GM19035 (cell line): Measurements from ENCODE around the gene SLAIN1.
A peak's percentile ranks its signal among the peaks of the same experiment; 100 is the strongest.

ENCODE experiments used
- ATAC-seq: cut with Tn5 transposase; IDR thresholded peaks from one replicate; pipeline ENCODE4 v1.9.1; 2021; ENCODE audit not compliant: unreplicated experiment

Gene SLAIN1

DNA sequence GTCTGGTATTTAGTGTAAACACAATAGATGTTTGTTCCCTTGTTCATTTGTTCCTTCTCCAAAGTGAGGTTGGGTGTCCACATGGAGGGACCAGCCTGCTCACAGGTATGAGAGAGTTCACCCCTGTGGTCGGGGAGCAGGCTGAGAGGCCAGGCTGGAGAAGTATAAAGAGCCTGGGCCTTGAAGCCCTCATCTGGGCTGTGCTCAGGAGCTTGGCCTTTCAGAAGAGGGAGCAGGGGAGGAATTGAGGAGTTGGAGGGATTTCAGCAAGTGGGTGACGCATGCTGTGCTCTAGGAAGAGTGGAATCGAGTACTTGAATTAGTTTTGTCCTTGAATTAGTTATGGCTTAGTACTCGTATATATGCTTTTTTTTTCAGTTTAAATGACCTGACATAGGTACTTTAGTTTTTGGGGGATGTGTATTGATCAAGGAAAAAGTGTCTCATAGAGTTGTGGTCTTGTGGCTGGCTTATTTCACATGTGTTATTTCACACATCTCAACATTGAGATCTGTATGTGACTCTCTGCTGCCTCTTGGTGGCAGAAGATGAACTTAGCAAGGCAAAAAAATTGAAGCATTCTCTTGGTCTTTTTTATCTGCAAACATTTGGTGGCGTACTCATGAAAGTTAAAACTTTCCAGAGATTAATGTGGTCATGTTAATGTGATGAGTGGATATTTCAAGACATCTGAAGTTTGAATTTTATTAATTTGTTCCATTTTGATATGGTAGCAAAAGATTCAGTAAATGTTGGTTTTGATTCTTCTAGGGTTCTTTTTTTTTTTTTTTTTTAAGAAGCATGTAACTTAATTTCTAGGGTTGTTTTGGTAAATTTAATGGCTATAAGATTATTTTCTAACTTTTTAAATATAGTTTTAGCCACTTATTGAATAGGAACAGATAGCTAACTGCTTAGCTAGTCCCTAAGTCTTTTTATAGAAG lies 54.3 kb downstream of the SLAIN1 start:
- peak; percentile 91 for ATAC-seq

DNA sequence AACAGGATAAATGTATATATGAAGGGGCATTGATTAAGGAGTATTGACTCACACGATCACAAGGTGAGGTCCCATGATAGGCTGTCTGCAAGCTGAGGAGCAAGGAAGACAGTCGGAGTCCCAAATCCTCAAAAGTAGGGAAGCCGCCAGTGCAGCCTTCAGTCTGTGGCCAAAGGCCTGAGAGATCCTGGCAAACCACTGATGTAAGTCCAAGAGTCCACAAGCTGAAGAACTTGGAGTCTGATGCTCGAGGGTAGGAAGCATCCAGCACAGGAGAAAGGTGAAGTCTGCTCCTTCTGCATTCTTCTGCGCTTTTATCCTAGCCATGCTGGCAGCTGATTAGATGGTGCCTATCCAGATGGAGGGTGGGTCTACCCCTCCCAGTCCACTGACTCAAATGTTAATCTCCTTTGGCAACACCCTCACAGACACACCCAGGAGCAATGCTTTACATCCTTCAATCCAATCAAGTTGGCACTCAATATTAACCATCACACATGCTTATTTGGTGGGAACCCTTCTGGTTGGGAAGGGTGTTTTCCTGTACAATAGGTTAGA lies 55.1 kb downstream of the SLAIN1 start:
- no peak for ATAC-seq

DNA sequence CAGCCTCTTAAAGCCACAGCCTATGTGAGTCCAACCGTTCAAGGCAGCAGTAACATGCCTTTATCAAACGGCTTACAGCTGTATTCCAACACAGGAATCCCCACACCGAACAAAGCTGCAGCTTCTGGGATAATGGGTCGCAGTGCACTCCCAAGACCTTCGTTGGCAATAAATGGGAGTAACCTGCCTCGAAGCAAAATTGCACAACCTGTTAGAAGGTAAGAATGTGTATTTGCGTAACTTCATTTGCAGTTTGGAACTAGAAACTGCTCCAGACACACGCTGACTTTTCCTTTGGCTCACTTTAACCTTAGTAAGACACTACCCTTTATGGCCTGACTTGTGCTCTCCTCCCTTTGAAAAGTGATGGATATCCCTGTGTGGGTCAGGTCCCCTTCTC lies 63.4 kb downstream of the SLAIN1 start:
- no peak for ATAC-seq

DNA sequence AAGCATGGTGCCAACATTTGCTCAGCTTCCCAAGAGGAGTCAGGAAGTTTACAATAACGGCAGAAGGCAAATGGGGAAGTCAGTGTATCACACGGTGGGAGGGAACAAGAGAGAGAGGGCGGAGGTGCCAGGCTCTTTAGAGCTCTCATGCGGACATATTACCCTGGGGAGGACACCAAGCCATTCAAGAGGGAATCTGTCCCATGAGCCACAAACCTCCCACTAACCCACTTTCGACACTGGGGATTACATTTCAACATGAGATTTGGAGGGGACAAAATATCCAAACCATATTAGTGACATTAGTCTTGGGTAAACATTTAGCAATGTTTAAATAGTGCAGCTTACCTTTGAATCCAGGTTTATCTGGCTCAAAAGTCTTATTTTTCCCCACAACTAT lies 69.9 kb downstream of the SLAIN1 start:
- no peak for ATAC-seq

DNA sequence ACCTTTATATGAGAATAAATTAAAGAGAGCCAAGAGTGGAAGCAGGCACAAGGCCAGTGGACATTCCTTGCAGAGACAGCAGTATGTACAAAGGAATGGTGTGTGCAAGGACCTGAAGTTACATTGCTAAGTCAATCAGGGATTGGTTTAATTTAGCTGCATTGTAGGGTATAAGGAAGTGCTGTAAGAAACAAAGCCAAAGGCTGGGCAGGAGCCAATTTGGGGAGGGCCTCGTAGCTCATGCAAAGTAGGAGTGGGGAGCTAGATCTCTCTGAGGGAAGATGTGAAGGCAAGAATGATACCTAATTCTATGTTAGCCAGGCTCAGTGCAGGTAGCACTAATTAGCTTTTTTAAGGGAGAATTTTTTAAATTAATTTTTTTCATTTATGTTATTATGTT lies 76.7 kb downstream of the SLAIN1 start:
- ATAC-seq = no peak

DNA sequence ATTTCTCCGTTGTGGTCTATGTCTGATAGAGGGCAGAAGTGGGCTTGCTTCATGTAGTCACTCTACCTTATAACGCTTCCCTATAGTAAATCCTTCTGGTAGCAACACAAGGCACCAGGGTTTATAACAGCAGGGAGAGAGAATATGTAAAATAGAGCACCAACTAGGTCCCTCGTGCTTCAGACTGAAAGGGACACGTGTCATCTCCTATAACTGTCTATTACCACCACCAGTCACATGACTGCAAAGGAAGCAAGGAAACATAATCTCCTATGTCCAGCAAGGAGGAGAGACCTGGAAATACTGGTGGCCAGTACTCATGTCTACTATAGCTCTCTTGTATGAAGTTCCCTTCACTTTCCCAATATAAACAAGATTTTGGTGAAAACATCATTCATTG lies 79.2 kb downstream of the SLAIN1 start:
- ATAC-seq = no peak

DNA sequence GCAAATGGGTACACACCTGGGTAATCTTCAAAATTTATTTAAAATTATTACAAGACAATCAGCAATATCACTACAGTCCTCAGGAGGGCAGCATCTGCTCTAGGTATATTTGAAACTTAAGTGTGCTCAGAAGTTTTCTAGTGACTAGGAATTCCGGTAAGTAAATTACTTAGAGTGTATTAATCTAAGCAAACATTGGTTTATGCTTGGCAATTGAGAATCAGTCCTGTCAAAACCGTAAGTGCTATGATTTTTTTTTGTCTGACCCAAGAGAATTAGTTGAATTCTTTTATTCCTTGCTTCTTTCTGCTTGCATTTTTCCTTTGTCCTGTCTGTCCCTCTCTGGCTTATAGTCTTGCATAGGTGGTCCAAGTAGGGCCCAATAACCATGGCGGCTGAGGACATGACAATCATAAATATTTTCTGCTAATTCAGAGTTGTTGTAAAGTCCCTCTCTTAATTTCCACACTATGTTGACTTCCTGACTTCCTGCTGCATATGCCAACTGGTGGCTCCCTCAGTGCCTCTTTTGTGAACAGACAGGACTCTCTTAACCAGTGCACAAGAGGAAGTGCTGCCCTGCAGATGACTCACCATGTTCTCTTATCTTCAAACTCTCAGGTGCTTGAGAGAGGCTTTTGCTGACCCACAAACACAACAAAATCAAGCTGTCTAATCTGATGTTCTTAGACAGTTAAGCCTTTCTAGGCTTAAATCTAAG lies 82.2 kb downstream of the SLAIN1 start:
- peak; percentile 69 for ATAC-seq

DNA sequence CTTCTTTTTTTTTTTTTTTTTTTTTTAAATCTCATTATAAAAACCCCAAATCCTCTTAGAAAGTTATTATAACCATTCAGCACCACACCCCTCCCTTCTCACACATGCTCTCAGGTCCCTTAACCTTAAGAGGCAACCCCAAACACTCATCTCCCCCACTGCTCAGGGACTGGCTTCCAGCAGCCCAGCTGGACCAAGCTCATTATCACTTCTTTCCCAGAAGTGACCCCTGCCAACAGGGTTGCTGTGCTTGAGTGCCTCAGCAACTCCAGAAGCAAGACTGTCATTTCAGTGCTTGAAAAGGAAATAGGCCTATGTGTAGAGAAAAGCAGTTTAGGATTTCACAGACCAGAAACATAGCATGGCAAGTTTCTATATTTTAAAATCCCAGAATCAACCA lies 84.3 kb downstream of the SLAIN1 start:
- no peak for ATAC-seq

DNA sequence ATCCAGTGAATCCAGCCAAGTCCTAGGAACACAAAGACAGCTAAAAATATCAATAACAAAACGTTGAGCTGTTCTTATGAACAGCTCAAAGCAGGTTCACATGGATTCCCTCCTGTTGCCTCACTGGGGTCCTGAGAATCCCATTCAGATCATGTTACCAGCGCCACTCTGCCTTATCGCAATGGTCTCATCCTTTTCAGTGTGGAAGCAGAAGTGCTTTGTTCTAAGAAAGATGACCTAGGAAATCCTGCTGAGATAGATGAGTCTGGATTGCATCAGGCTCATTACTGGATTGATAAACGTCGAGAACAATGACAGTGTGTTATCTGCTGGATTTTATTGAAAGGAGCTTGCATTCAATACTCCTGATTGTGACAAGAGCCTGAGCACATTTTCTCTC lies 87.0 kb downstream of the SLAIN1 start:
- ATAC-seq = no peak

DNA sequence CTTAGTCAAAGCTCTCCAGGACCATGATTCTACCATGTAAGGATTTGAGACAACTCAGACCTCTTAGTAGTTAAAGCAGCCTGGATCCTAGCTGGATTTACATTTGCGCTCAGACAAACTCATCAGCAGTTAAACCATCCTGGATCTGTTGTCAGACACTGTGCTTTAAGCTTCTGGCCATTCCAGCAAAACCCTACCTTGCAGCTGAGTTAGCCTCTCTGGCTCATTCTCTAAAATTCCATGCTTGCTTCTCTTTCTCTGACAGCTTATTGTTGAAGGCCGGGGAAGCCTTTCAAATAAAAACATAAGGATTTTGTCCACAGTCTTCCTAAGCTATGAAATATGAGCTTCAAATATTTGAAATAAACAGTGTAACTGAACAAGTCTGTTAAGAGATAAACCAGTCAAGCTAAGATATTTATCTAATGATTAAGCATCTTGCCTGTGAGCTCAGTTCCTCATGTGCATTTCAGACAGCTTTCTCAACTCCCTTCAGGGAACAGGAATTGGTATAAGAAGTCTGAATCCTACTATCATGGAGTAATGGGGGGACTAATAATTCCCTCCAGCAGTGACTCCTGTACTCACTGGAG lies 89.3 kb downstream of the SLAIN1 start:
- ATAC-seq = no peak

DNA sequence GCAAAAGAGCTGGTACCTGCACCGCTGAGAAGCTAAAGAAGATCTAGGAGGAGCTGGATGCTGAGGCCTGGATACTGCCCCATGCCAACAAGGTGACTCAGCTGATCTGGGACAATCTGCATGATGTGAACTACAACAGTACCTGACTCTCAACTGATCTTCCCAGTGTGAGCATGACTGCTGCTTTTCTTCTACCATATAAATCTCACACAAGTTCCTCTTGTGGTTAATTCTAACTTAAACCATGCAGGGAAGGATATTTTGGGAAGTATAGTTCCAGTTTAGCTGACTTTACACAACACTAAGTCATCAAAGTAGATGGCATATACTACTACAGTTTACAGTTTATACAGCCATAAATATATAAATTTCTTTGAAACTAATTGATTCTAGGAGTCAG lies 91.9 kb downstream of the SLAIN1 start:
- no peak for ATAC-seq

DNA sequence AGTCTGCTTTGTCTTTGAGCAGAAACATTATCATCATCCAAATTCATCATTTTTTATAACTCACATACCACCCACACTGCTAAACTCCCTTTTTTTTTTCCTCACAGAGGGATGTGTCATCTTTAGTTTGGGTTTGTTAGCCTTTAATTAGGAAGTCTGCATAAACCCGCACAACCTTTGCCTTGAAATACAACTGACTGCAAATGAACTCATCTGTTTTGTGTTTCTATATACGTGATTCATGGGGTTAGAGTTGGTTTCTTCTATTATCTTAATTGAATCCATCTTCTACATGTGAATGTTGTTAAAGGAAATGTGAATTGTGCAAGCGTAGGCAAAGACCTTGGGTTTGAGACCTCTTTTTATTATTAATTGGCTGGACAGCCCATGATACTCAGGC lies 102.7 kb downstream of the SLAIN1 start:
- ATAC-seq = no peak

DNA sequence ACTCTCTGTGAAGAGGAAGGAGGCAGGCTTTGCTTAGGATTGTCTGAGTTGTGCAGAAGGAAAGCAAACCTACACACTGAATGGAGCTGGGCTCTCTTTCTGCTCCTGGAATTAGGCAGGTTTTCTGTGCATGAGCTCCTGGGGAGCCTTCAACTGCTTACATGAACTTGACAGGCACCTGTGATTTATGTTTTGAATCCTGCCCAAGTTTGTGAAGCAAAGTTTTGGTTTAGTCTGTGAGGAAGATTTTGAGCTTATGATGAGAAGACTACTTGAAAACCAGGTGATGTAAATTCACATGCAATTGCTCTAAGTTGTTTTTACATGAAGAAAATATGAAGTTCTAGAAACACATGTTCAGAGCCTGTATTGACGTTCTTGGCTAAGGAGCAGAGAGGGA lies 109.0 kb downstream of the SLAIN1 start:
- ATAC-seq = no peak

DNA sequence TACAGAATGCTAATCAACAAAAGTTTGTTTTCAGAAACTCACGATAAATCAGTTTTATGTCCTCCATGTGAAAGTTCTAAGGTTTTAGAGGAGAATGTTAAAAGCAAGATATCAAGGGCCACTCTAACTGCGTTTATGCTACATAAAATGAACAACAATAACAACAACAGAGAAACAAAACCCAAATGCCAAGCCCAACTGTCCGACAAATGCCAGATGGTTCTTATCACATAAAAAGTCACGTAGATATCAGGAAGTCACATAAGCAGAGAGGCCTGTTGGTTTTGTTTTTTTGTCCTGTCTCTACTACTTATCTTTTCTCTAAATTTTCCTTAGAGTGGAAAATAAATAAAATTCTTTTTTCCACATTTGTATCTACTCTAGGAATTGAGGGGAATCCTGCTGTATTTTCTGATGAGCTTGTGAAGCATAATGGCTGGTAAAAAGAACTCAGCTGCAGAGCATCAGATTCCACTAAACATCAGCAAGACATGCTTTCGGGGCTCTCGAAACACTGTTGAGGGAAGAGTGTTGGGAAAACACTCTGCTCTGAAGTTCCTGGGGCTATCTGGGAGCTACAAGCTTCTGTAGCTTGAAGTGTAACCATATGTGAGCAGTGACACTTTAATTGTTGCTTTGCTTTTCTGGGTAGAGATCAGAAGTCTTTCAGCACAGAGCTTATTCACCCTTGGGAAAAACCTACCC lies 110.1 kb downstream of the SLAIN1 start:
- no peak for ATAC-seq

DNA sequence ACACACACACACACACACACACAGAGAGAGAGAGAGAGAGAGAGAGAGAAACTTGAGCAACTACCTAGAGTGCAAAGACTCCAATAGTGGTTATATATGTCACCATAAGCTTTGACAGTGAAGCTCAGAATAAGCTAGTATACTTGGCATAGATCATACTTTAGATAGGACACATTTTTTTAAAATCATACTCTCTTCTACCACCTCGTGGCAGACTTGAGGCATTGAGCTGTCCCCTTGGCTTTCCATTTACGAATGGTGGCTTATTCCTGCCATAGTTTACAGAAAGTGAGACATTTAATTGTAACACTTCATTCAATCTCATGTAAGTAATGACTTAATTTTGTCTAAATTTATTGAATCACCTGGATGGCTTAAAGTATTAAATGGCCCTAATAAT lies 112.9 kb downstream of the SLAIN1 start:
- peak; percentile 93 for ATAC-seq

DNA sequence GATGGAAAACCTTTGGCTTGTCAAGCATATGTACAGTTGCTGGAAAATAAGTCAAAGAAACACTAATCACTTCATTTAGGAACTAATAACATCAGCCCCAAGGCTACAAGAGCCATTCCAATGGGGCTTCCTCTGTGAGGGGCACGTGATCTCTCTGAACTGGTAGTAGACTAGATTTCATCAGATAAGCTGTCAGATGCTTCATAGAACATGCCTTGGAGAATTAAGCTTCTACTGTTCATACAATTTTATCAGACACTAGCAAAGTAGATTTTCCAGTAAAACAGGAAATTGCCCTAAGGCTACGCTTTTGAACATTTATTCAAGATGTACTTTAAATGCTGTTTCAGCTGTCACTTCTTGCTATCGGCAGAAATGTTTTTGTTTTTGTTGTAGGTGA lies 113.4 kb downstream of the SLAIN1 start:
- peak; percentile 21 for ATAC-seq

DNA sequence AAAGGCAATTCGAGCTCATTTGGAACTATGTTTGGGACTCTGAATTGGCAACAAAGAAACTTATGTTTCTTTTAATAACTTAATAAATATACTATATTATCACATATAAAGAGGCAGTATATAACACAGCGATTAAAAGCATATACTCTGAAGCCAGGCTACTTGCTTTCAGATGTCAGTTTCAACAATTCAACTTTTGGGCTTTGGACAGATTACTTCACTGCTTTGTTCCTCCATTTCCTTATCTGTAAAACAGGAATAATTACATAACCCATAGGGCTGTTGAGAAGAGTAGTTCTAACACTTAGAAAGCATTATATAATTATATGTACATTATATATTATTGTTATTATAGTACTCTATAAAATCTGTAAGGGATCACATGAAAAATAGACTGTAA lies 113.9 kb downstream of the SLAIN1 start:
- ATAC-seq = no peak

DNA sequence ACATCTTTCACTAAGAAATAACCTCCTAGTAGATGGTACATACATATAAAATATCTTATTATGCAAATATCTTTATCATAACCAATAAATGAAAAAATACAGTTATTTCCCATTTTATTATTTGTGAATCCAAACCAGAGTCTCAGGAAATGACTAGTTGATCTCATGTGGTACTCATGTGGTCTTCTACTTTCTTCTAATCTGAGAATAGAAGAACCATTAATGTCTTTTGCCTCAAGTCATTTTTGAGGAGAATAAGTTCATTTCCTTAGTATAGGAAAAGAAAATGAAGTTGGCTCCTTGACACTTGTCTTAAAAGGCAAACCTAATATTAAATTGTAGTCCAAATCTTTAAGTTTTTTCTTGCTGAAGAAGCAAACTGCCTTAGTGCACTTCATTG lies 114.5 kb downstream of the SLAIN1 start:
- ATAC-seq = no peak
